H9 (cell line): ENCODE results near the gene MST1. TPM values are rescaled to one million over a fixed set of nuclear protein-coding genes. Genes with fewer than 3 reads are reported as not detected.

ENCODE experiments used
- DNase-seq: peaks from one replicate; pipeline ENCODE4 v3.0.0-alpha.2; 2017
- H2AFZ ChIP-seq: one replicate; pipeline ENCODE4 v1.6.1; 2013; ENCODE audit warnings: mild to moderate bottlenecking, low read length, control low read depth, moderate library complexity
- H2AK5ac ChIP-seq: 2 replicates; pipeline ENCODE4 v1.6.1; 2013; ENCODE audit warnings: low read length, control low read depth, mixed read lengths; ENCODE audit not compliant: insufficient read length
- H2BK120ac ChIP-seq: one replicate; pipeline ENCODE4 v1.6.1; 2013; ENCODE audit warnings: low read depth, mild to moderate bottlenecking, low read length, control low read depth, inconsistent platforms; ENCODE audit not compliant: poor library complexity, severe bottlenecking
- H2BK12ac ChIP-seq: 2 replicates; pipeline ENCODE4 v1.6.1; 2013; ENCODE audit warnings: low read length, control low read depth, mixed read lengths, low read depth; ENCODE audit not compliant: insufficient read length
- H2BK15ac ChIP-seq: 2 replicates; pipeline ENCODE4 v1.6.1; 2013; ENCODE audit warnings: low read depth, low read length, control low read depth
- H2BK20ac ChIP-seq: one replicate; pipeline ENCODE4 v1.6.1; 2013; ENCODE audit warnings: low read depth, mild to moderate bottlenecking, low read length, control low read depth, inconsistent platforms; ENCODE audit not compliant: poor library complexity, severe bottlenecking
- H2BK5ac ChIP-seq: 2 replicates; pipeline ENCODE4 v1.6.1; 2013; ENCODE audit warnings: low read length, control low read depth, mixed read lengths; ENCODE audit not compliant: insufficient read length
- H3K14ac ChIP-seq: 2 replicates; pipeline ENCODE4 v1.6.1; 2013; ENCODE audit warnings: low read length, control low read depth; ENCODE audit not compliant: insufficient read depth
- H3K18ac ChIP-seq: 2 replicates; pipeline ENCODE4 v1.6.1; 2013; ENCODE audit warnings: low read depth, mild to moderate bottlenecking, mixed read lengths, low read length, control low read depth; ENCODE audit not compliant: insufficient read length
- H3K23ac ChIP-seq: 2 replicates; pipeline ENCODE4 v1.6.1; 2013; ENCODE audit warnings: low read length, control low read depth, mixed read lengths, low read depth; ENCODE audit not compliant: insufficient read length
- H3K23me2 ChIP-seq: 2 replicates; pipeline ENCODE4 v1.6.1; 2013; ENCODE audit warnings: low read depth, mild to moderate bottlenecking, mixed read lengths, low read length, control low read depth; ENCODE audit not compliant: insufficient read length, poor library complexity, severe bottlenecking
- H3K27ac ChIP-seq: 2 replicates; pipeline ENCODE4 v1.5.1; 2013; ENCODE audit warnings: low read length, control low read depth, mixed read lengths, low read depth; ENCODE audit not compliant: insufficient read length
- H3K27me3 ChIP-seq: 2 replicates; pipeline ENCODE4 v1.6.1; 2013; ENCODE audit warnings: low read length, control low read depth, inconsistent platforms; ENCODE audit not compliant: insufficient read depth
- H3K4ac ChIP-seq: 2 replicates; pipeline ENCODE4 v1.6.1; 2013; ENCODE audit warnings: low read depth, mild to moderate bottlenecking, control low read depth, inconsistent platforms, low read length, moderate library complexity
- H3K4me1 ChIP-seq: 2 replicates; pipeline ENCODE4 v1.6.1; 2013; ENCODE audit warnings: low read length, control low read depth, inconsistent platforms; ENCODE audit not compliant: insufficient read depth
- H3K4me2 ChIP-seq: 2 replicates; pipeline ENCODE4 v1.6.1; 2013; ENCODE audit warnings: low read length, control low read depth, mixed read lengths; ENCODE audit not compliant: insufficient read length, insufficient read depth
- H3K56ac ChIP-seq: 2 replicates; pipeline ENCODE4 v1.6.1; 2013; ENCODE audit warnings: low read depth, mild to moderate bottlenecking, mixed read lengths, low read length, control low read depth; ENCODE audit not compliant: insufficient read length
- H3K79me1 ChIP-seq: 2 replicates; pipeline ENCODE4 v1.6.1; 2013; ENCODE audit warnings: low read depth, mild to moderate bottlenecking, moderate library complexity, low read length, control low read depth, inconsistent platforms; ENCODE audit not compliant: insufficient read depth, poor library complexity, severe bottlenecking
- H3K79me2 ChIP-seq: 2 replicates; pipeline ENCODE4 v1.6.1; 2013; ENCODE audit warnings: low read length, control low read depth, inconsistent platforms; ENCODE audit not compliant: insufficient read depth
- H3K9ac ChIP-seq: 2 replicates; pipeline ENCODE4 v1.6.1; 2013; ENCODE audit warnings: low read length, control low read depth, mixed read lengths; ENCODE audit not compliant: insufficient read length; ENCODE audit errors: extremely low read depth
- H3K9me3 ChIP-seq: one replicate; pipeline ENCODE4 v1.6.1; 2013; ENCODE audit warnings: low read depth, low read length, inconsistent platforms; ENCODE audit not compliant: control insufficient read depth
- H3T11ph ChIP-seq: one replicate; pipeline ENCODE4 v1.6.1; 2013; ENCODE audit warnings: mild to moderate bottlenecking, low read length, control low read depth, inconsistent platforms
- H4K20me1 ChIP-seq: one replicate; pipeline ENCODE4 v1.6.1; 2013; ENCODE audit not compliant: control insufficient read depth, insufficient read length, insufficient read depth
- H4K5ac ChIP-seq: 2 replicates; pipeline ENCODE4 v1.6.1; 2013; ENCODE audit warnings: low read depth, mild to moderate bottlenecking, mixed read lengths, low read length, control low read depth; ENCODE audit not compliant: insufficient read length
- H4K8ac ChIP-seq: replicated peaks from 2 replicates; pipeline ENCODE4 v1.6.1; 2013; ENCODE audit warnings: low read length, control low read depth, mixed read lengths, low read depth; ENCODE audit not compliant: insufficient read length
- H4K91ac ChIP-seq: 2 replicates; pipeline ENCODE4 v1.6.1; 2013; ENCODE audit warnings: low read depth, mild to moderate bottlenecking, moderate library complexity, mixed read lengths, low read length, control low read depth; ENCODE audit not compliant: insufficient read length
- H3K27ac Mint-ChIP-seq, 3 experiments: 2 replicates in 2 of 3; 3 replicates in 1 of 3; pipeline ENCODE4 v1.8.0; 2020 to 2021; ENCODE audit warnings: mixed read lengths in 3 of 3, mild to moderate bottlenecking in 1 of 3, moderate library complexity in 1 of 3
- H3K27me3 Mint-ChIP-seq: 2 replicates; pipeline ENCODE4 v1.8.0; 2021; ENCODE audit warnings: low read depth, mild to moderate bottlenecking, moderate library complexity, mixed read lengths
- H3K36me3 Mint-ChIP-seq, 3 experiments: 2 replicates in 2 of 3; 3 replicates in 1 of 3; pipeline ENCODE4 v1.8.0; 2020 to 2021; ENCODE audit warnings: low read depth in 3 of 3, mixed read lengths in 3 of 3; ENCODE audit not compliant: insufficient read depth in 1 of 3
- H3K4me1 Mint-ChIP-seq, 2 experiments: 2 replicates each; pipeline ENCODE4 v1.8.0; 2020; ENCODE audit warnings: mixed read lengths in 2 of 2
- H3K4me3 Mint-ChIP-seq, 2 experiments: 2 replicates in 1 of 2; 3 replicates in 1 of 2; pipeline ENCODE4 v1.8.0; 2020 to 2021; ENCODE audit warnings: mild to moderate bottlenecking in 2 of 2, mixed read lengths in 2 of 2, moderate library complexity in 1 of 2
- H3K9me3 Mint-ChIP-seq, 2 experiments: 2 replicates in 1 of 2; 3 replicates in 1 of 2; pipeline ENCODE4 v1.8.0; 2020; ENCODE audit warnings: mild to moderate bottlenecking in 2 of 2, mixed read lengths in 2 of 2, moderate library complexity in 1 of 2
- WGBS: extraction: QIAGEN DNeasy Blood & Tissue Kit; methylation state at CpG from one replicate; pipeline ENCODE4 v1.1.7; 2013; ENCODE audit warnings: missing lambda C conversion rate, low lambda C conversion rate, mixed read lengths; ENCODE audit not compliant: insufficient read length; ENCODE audit errors: extremely low coverage; 5-methylcytosine and 5-hydroxymethylcytosine counted together
- total RNA-seq: library from RNA; stranded (reverse); gene quantifications from 2 replicates; pipeline ENCODE4 v1.2.1, GENCODE V29; 2021
- TF ChIP-seq, protein P1 (sequence below): fragments of 200-600 bp; sonication (generic); conservative IDR thresholded peaks from 3 replicates; pipeline ENCODE4 v1.8.0; 2021; ENCODE audit warnings: antibody characterized with exemption, mild to moderate bottlenecking

Gene MST1
- total RNA-seq, 1 experiment from 2014 or later, result 8.9 TPM

DNA sequence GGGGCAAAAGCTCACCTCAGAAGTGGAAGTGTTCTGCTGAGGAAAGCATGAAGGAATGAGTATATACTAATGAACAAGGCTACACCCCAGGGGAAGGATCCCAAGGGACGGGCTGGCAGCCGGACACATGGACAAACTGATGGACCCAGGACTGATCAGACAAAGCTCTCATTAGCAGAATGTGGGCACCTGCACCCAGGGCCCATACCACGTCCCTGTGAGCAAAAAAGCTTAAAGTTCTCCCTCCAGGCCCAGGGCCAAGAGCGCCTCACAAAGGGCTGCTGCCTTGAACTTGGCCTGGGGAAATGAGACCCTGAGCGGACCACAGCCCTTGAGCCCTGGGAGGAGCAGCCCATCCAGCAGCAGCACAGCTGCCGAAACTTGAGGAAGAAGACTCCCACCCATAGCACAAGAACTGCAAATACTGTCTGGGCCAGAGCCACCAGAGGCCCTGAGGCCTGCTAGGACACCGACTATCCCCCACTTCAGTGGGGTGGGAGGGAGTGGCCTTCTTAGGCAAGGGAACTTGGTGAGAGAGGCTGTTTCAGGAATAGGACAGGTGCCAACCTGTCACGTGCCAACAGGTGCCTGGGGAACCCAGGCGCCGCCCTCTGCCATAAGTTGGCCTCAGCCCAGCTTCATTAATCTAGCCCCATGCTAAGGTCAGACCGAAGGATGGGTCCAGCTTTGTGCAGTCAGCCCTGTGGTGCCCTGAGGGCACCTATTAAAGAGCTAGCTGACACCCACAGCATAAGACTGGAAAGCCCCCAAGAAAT, 36.8 kb upstream of the MST1 start:
- DNase-seq, result no peak
- Histone ChIP-seq H3K18ac (no peak overlapping the region), H2BK12ac (no peak overlapping the region), H3K56ac (no peak overlapping the region), H3K27me3 (no peaks in the 10 kb centered on the region), H3K9me3 (no peaks in the 10 kb centered on the region), H2BK5ac (no peak overlapping the region), H2BK120ac (no peak overlapping the region), H2BK15ac (no peak overlapping the region), H3K23me2 (peaks cover 15% of the 10 kb centered on the region), H3K4me1 (no peaks in the 10 kb centered on the region), H4K20me1 (no peaks in the 10 kb centered on the region), H2BK20ac (no peak overlapping the region), H3K4me2 (no peak overlapping the region), H4K8ac (no peak overlapping the region), H3T11ph (no peak overlapping the region), H4K91ac (no peak overlapping the region), H3K9ac (no peak overlapping the region), H3K79me2 (no peaks in the 10 kb centered on the region), H3K27ac (no peak overlapping the region), H3K4ac (no peak overlapping the region), H3K79me1 (peaks cover 2% of the 10 kb centered on the region), H3K23ac (no peak overlapping the region), H4K5ac (no peak overlapping the region), H2AFZ (no peak overlapping the region), H2AK5ac (no peak overlapping the region), H3K14ac (no peak overlapping the region)
- Mint-ChIP-seq H3K9me3 (no peaks in the 10 kb centered on the region), H3K36me3 (peaks cover 6 to 53% (median 40%) of the 10 kb centered on the region in 3 experiments; a peak in 6 of 7 replicates), H3K4me1 (peaks cover 9 to 14% of the 10 kb centered on the region in 2 experiments), H3K4me3 (no peak overlapping the region), H3K27ac (peak overlapping the region in 1 of 3 experiments; percentile 56; a peak in 1 of 7 replicates), H3K27me3 (no peaks in the 10 kb centered on the region)
- WGBS, result no CpG with 5 or more reads among the region's 11 CpGs
- TF ChIP-seq, protein P1, sequence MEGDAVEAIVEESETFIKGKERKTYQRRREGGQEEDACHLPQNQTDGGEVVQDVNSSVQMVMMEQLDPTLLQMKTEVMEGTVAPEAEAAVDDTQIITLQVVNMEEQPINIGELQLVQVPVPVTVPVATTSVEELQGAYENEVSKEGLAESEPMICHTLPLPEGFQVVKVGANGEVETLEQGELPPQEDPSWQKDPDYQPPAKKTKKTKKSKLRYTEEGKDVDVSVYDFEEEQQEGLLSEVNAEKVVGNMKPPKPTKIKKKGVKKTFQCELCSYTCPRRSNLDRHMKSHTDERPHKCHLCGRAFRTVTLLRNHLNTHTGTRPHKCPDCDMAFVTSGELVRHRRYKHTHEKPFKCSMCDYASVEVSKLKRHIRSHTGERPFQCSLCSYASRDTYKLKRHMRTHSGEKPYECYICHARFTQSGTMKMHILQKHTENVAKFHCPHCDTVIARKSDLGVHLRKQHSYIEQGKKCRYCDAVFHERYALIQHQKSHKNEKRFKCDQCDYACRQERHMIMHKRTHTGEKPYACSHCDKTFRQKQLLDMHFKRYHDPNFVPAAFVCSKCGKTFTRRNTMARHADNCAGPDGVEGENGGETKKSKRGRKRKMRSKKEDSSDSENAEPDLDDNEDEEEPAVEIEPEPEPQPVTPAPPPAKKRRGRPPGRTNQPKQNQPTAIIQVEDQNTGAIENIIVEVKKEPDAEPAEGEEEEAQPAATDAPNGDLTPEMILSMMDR, result no peak
